ENCODE results near the gene RIMBP2. TPM values are rescaled to one million over a fixed set of nuclear protein-coding genes. Genes with fewer than 3 reads are reported as not detected.

RIMBP2 gene
- total RNA-seq, 4 donors from 2014 or later = 0.22 to 1.4 (median 1.2) TPM; not detected in 1

GRCh38 chr12:130456375-130457199, 259.5 kb downstream of the RIMBP2 start:
- H3K9me3 ChIP-seq = peaks cover 0 to 5% (median 0%) of the 10 kb centered on the region in 4 donors
- H3K27ac ChIP-seq = no peak overlapping the region
- TF ChIP-seq EP300 (IDR thresholded peaks at IDR 0.05) = no peak
- TF ChIP-seq CTCF (IDR thresholded peaks at IDR 0.05) = no peak
- TF ChIP-seq POLR2A (IDR thresholded peaks at IDR 0.05) = no peak
- H3K27me3 ChIP-seq = no peaks in the 10 kb centered on the region
- H3K4me3 ChIP-seq = no peak overlapping the region
- no peaks in the 10 kb centered on the region for H3K4me1 ChIP-seq
- H3K36me3 ChIP-seq = no peaks in the 10 kb centered on the region
- 81% methylated on average over 25 to 26 of the region's 28 CpGs for WGBS, 2 donors
- no peak for DNase-seq (ENCODE audit: low spot score in 2 of 2)

GRCh38 chr12:130455161-130455560, 260.9 kb downstream of the RIMBP2 start:
- TF ChIP-seq CTCF (IDR thresholded peaks at IDR 0.05) = no peak
- TF ChIP-seq POLR2A (IDR thresholded peaks at IDR 0.05) = no peak
- WGBS, 2 donors = 73 to 78% methylated on average over 19 of the region's 19 CpGs

GRCh38 chr12:130454296-130454695, 261.8 kb downstream of the RIMBP2 start:
- TF ChIP-seq CTCF (IDR thresholded peaks at IDR 0.05) (no peak), POLR2A (IDR thresholded peaks at IDR 0.05) (no peak), EP300 (IDR thresholded peaks at IDR 0.05) (no peak)
- DNase-seq (ENCODE audit: low spot score in 2 of 2) = no peak
- H3K27me3 ChIP-seq = no peaks in the 10 kb centered on the region
- no peaks in the 10 kb centered on the region for H3K36me3 ChIP-seq
- H3K9me3 ChIP-seq = peaks cover 0 to 3% (median 0%) of the 10 kb centered on the region in 4 donors
- no peaks in the 10 kb centered on the region for H3K4me1 ChIP-seq
- H3K27ac ChIP-seq = no peak overlapping the region
- WGBS, 2 donors = 88% methylated on average over 9 of the region's 9 CpGs
- H3K4me3 ChIP-seq = no peak overlapping the region

More at GRCh38 chr12:130455161-130455560, 260.9 kb downstream of the RIMBP2 start:
- Histone ChIP-seq H3K9me3 (peaks cover 0 to 8% (median 0%) of the 10 kb centered on the region in 4 donors), H3K27ac (no peak overlapping the region), H3K36me3 (no peaks in the 10 kb centered on the region), H3K4me1 (no peaks in the 10 kb centered on the region), H3K27me3 (no peaks in the 10 kb centered on the region), H3K4me3 (no peak overlapping the region)
- DNase-seq (ENCODE audit: low spot score in 2 of 2) = no peak

- DNase-seq (ENCODE audit: low spot score in 2 of 2) = no peak
These were observed 263.6 kb downstream of the RIMBP2 start for GRCh38 chr12:130452546-130452945.

GRCh38 chr12:130451001-130451930, 264.8 kb downstream of the RIMBP2 start:
- H3K27ac ChIP-seq = no peak overlapping the region
- H3K4me3 ChIP-seq = no peak overlapping the region
- peaks cover 0 to 3% (median 0%) of the 10 kb centered on the region in 4 donors for H3K9me3 ChIP-seq
- no peaks in the 10 kb centered on the region for H3K4me1 ChIP-seq
- no peaks in the 10 kb centered on the region for H3K36me3 ChIP-seq
- TF ChIP-seq POLR2A (IDR thresholded peaks at IDR 0.05) (no peak), EP300 (IDR thresholded peaks at IDR 0.05) (no peak), CTCF (IDR thresholded peaks at IDR 0.05) (no peak)
- no peaks in the 10 kb centered on the region for H3K27me3 ChIP-seq
- 86 to 87% methylated on average over 40 to 41 of the region's 41 CpGs for WGBS, 2 donors
- DNase-seq (ENCODE audit: low spot score in 2 of 2) = no peak

More at GRCh38 chr12:130452546-130452945, 263.6 kb downstream of the RIMBP2 start:
- 81 to 83% methylated on average over 10 of the region's 10 CpGs for WGBS, 2 donors
- TF ChIP-seq EP300 (IDR thresholded peaks at IDR 0.05) = no peak
- Histone ChIP-seq H3K36me3 (no peaks in the 10 kb centered on the region), H3K4me3 (no peak overlapping the region), H3K4me1 (no peaks in the 10 kb centered on the region), H3K27me3 (no peaks in the 10 kb centered on the region), H3K9me3 (peaks cover 0 to 3% (median 0%) of the 10 kb centered on the region in 4 donors), H3K27ac (no peak overlapping the region)

Measured in tibial nerve (tissue), 4 donors.